HL-60 (cell line): Measurements from ENCODE around the gene MOXD1.

ENCODE experiments used
- DNase-seq, 2 experiments: peaks; one replicate each; pipeline ENCODE4 v3.0.0-alpha.2; 2010 to 2020; ENCODE audit warnings: low read depth in 1 of 2, low spot score in 1 of 2
- H3K27ac ChIP-seq: fragments of 250-450 bp; sonication (Bioruptor Pico); replicated peaks from 2 replicates; pipeline ENCODE4 v1.5.1; 2020; ENCODE audit warnings: mild to moderate bottlenecking, moderate library complexity
- H3K27me3 ChIP-seq: fragments of 250-450 bp; sonication (Bioruptor Pico); 2 replicates; pipeline ENCODE4 v1.5.1; 2021; ENCODE audit warnings: mild to moderate bottlenecking, moderate library complexity; ENCODE audit not compliant: insufficient read depth, poor library complexity, severe bottlenecking
- H3K4me3 ChIP-seq: replicated peaks from 2 replicates; pipeline ENCODE4 v1.5.1; 2011; ENCODE audit warnings: mild to moderate bottlenecking, control low read depth, low read length; ENCODE audit not compliant: insufficient read depth
- GABPA ChIP-seq: IDR thresholded peaks from 2 replicates; pipeline ENCODE4 v1.6.1; 2012; ENCODE audit warnings: low read depth
- POLR2AphosphoS5 ChIP-seq: IDR thresholded peaks from 2 replicates; pipeline ENCODE4 v1.6.1; 2012; ENCODE audit warnings: low read depth
- REST ChIP-seq: IDR thresholded peaks from 2 replicates; pipeline ENCODE4 v1.6.1; 2012; ENCODE audit warnings: low read depth; ENCODE audit not compliant: insufficient replicate concordance
- SPI1 ChIP-seq: IDR thresholded peaks from 2 replicates; pipeline ENCODE4 v1.6.1; 2012; ENCODE audit warnings: low read depth, mild to moderate bottlenecking, borderline replicate concordance
- TF ChIP-seq, protein P1 (sequence below): IDR thresholded peaks from one replicate; pipeline ENCODE4 v1.5.1; 2011; ENCODE audit warnings: low read length, control low read depth, inconsistent platforms; ENCODE audit not compliant: insufficient read depth

Gene MOXD1

GRCh38 chr6:132399376-132400074 lies 1.8 kb downstream of the MOXD1 start:
- TF ChIP-seq SPI1 (no peak), GABPA (no peak), REST (no peak), POLR2AphosphoS5 (no peak)
- TF ChIP-seq, protein P1, sequence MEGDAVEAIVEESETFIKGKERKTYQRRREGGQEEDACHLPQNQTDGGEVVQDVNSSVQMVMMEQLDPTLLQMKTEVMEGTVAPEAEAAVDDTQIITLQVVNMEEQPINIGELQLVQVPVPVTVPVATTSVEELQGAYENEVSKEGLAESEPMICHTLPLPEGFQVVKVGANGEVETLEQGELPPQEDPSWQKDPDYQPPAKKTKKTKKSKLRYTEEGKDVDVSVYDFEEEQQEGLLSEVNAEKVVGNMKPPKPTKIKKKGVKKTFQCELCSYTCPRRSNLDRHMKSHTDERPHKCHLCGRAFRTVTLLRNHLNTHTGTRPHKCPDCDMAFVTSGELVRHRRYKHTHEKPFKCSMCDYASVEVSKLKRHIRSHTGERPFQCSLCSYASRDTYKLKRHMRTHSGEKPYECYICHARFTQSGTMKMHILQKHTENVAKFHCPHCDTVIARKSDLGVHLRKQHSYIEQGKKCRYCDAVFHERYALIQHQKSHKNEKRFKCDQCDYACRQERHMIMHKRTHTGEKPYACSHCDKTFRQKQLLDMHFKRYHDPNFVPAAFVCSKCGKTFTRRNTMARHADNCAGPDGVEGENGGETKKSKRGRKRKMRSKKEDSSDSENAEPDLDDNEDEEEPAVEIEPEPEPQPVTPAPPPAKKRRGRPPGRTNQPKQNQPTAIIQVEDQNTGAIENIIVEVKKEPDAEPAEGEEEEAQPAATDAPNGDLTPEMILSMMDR = no peak
- DNase-seq = no peak
- Histone ChIP-seq H3K4me3 (no peak overlapping the region), H3K27me3 (peaks cover 22% of the 10 kb centered on the region), H3K27ac (no peak overlapping the region)

GRCh38 chr6:132395015-132395597 lies 6.2 kb downstream of the MOXD1 start:
- no peak for DNase-seq
- Histone ChIP-seq H3K4me3 (no peak overlapping the region), H3K27ac (no peak overlapping the region), H3K27me3 (no peaks in the 10 kb centered on the region)
- TF ChIP-seq POLR2AphosphoS5 (no peak), SPI1 (no peak), REST (no peak), GABPA (no peak)
- TF ChIP-seq, protein P1 = no peak

GRCh38 chr6:132392792-132393191 lies 8.5 kb downstream of the MOXD1 start:
- Histone ChIP-seq H3K27me3 (no peaks in the 10 kb centered on the region), H3K27ac (no peak overlapping the region), H3K4me3 (no peak overlapping the region)
- TF ChIP-seq REST = no peak
- TF ChIP-seq, protein P1 = no peak
- TF ChIP-seq SPI1 = no peak
- TF ChIP-seq POLR2AphosphoS5 = no peak
- no peak for TF ChIP-seq GABPA
- DNase-seq = no peak
